ENCODE results near the gene HOXD8.

Gene HOXD8

DNA sequence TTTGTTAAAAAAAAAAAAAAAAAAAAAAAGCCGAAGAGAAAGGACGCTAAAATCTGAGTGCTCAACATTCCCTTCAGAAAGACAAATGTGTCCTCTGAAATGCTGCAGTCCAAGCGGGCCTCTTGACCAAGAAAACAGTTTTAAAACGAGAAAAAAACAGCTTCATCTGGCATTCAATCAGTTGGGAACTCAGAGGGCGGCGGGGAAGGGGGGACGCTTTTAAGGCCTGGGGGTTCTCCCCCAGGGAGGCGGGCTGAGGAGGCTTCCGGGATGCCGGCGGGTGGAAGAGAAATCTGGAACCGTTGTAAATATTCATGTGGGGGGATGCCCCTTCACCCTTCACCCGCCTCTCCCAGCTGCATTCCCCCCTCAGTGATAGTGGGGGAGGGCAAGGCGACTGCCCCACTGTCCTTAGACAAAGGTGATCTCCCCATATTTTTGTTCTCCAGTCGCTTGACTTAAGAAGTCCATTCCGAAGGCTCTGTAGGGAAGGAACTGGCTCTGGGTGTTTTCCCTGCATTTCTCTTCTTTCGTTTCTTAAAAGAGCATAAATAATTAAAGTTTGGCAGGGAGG lies 25.7 kb upstream of the HOXD8 start:
- DNase-seq = no peak

GRCh38 chr2:176104316-176105077 lies 25.0 kb upstream of the HOXD8 start:
- DNase-seq = no peak

DNA sequence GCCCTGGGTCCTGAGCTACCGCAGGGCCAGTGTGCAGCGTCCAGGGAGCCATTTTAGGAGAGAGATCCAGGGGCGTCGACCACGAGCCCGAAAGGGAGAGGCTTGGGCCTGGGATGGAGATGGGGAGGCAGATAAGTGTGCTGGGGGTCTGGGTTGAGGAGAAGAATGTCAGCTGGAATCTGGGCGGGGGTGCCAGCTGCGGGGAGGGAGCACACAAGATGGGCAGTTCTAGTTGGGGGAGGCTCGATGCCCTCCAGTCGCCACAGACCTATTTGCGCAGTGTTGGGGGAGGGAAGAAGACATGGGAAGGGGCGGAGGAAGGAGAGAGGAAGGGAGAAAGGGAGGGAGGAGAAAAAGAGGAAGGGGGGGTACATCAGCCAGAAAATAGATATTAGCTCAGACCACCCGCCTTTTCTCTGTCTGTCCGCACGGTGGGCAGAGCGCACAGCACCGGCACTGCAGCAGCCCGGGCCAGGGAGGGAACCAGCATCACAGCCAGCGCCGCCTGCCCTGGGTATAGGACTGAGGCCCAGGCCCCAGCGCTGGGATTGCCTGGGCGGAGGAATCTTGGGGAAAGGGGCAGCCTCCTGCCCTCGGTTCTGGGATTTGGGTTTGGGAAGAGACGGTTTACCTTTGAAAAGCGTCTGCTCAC lies 24.3 kb upstream of the HOXD8 start:
- DNase-seq = no peak

GRCh38 chr2:176105730-176106580 lies 23.6 kb upstream of the HOXD8 start:
- no peak for DNase-seq

- DNase-seq = no peak
Measured at GRCh38 chr2:176106581-176107539, 22.6 kb upstream of the HOXD8 start, which contains the start of gene HOXD11. HOXD11 (plus strand) TSS chr2:176107280; CDS start chr2:176107356, 76 bp downstream.

DNA sequence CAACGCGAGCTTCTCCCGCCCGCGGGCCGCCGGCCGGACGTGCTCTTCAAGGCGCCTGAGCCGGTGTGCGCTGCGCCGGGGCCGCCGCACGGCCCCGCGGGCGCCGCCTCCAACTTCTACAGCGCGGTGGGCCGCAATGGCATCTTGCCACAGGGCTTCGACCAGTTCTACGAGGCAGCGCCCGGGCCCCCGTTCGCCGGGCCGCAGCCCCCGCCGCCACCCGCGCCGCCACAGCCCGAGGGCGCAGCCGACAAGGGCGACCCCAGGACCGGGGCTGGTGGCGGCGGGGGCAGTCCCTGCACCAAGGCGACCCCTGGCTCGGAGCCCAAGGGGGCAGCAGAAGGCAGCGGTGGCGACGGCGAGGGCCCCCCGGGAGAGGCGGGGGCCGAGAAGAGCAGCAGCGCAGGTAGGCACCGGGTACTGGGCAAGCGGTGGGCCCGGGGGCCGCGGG lies 21.7 kb upstream of the HOXD8 start:
- no peak for DNase-seq

DNA sequence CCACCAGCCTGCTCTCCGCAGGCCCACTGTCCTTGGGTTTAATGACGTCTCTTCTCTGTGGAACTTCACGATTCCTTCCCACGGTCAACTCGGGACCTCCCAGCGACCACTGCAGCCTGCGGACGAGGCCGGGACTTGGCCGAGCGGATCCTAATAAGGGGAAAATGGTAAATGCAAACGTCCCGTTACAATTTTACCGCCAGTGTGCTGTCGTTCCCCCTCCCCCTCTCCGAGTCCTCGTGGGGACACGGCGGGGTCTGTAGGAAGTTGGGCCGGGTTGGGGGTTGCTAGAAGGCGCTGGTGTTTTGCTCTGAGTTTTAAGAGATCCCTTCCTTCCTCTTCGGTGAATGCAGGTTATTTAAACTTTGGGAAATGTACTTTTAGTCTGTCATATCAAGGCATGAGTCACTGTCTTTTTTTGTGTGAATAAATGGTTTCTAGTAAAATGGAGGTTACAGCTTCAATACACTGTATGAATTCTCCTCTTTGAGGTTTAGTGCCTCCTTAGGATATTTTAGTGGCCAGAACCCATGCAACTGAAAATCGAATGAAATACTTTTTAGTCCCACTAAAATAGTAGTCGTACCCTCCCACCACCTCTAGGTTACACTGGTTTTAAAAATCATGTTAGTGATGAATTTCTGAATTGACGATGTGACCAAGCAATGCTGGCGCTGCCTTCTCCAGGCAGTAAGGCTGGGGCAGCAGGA lies 20.2 kb upstream of the HOXD8 start:
- DNase-seq = no peak

- no peak for DNase-seq
Measured at GRCh38 chr2:176109946-176110345, 19.6 kb upstream of the HOXD8 start.

GRCh38 chr2:176110415-176111308 lies 18.8 kb upstream of the HOXD8 start:
- no peak for DNase-seq

DNA sequence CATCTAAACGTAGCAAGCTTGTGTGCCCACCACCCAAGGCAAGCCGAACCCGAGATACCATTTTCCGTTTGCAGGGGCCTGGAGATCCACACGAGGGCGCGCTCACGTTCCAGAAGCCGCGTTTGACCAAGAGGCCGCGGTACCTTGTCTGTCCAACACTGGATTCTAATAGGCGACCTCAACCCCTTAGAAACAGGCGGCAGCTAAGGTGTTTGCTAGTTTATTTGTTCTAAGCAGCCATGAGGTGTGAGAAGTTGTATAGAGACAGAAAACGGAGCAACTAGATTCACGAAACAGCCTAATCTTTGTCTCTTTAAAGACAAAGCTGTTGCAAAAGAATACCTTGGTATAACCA lies 18.2 kb upstream of the HOXD8 start:
- DNase-seq = no peak

- DNase-seq = no peak
Measured at GRCh38 chr2:176111846-176112374, 17.6 kb upstream of the HOXD8 start.

DNA sequence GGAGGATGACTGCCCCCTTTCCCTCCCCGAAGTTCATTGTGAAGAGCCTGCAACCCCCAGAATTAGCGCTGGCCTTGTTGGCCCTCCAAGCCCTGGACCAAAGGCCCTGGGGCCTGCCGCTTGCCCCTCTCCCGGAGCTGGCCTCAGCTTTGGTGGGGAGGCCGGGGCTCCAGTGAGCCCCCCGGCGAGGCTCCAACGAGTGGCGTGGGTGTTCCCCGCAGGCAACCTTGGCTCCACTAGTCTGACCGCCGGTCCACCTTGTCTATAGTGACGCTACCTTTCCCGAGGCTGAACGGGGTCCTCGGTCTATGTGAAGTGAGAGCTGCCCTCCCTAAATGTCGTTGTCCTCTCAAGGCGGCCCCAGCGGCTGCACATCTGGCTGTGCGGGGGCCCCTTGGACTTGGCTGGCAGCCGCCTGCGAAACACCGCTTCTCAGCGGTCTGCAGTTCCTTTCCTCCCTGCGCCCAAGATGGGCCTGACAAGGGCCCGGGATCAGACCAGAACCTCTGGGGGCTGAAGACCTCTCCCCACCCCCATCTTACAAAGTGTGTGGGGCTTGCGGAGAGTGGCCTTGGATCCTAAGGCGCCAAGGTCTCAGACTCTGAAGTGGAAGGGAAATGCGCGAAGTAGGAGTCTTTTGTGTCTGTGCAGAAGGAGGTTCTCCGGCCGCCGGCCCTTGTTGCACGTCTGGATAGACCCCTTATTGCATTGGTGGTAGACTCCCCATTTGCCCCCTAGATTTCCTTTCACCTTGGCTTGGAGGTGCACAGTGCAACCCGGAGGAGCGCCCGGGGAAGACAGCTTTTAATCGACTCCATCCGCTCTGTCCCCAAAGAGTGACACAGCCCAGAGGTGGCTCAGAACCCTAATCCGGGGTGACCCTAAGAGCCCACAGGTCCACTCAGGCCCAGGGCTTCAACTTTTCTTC lies 16.9 kb upstream of the HOXD8 start:
- no peak for DNase-seq

GRCh38 chr2:176114120-176114929 lies 15.2 kb upstream of the HOXD8 start:
- DNase-seq = no peak

- no peak for DNase-seq
Measured at GRCh38 chr2:176114930-176115625, 14.4 kb upstream of the HOXD8 start.

DNA sequence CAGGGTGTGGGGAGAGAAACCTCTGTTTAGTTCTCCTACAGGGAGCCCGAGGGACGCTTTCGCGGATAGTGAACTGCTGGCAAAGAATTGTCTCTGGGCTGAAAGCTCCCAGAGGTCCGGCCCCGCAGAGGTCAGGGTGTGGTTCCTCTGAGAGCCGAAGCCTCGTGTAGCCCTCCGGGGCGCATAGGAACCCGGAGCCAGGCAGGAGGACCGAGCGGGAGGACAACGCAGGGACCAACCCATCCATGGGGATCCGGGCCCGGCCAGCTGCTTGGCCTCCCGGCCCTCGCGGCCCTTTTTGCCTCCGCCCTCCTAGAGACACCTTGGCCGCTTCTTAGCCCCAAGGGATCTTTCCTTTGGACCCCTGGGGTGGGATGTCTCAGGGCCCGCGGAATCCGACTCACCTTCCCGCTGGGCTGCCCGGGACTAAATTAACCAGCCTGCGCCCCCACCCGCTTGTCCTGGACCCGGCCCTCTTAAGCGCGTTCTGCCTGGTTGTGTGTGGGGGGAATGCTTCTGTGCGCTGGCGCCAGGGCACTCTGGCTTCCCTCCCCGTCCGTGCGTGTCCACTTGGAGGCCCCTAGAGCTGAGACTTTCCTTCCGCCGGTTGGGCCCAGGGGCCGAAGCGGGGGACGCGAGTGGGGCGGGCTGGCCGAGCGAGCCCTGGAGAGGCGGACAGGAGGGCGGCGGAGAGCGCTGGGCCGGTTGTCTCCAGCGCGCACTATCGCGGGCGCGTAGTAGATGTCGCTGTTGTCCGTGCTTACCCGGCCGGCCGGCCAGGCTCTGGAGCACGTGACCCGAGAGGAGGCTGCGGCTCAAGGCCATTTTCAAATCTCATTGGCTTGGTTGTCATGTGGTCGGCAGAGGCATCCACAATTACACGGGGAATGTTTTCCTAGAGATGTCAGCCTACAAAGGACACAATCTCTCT lies 13.4 kb upstream of the HOXD8 start, which contains the start of gene HOXD10:
HOXD10 (plus strand) TSS at position 896 of the 931 bp plus-strand sequence. CDS start 56 bp downstream, outside the sequence.
- no peak for DNase-seq

Data from stimulated activated CD4-positive, alpha-beta T cell treated with anti-CD3 and anti-CD28 coated beads, Interleukin-4, amount 100 ng/mL, for 4 hours (primary cell).